GM06990 (cell line): ENCODE results near the gene ARHGAP26.

Experiments
- DNase-seq: peaks from one replicate; pipeline ENCODE4 v3.0.0-alpha.2; 2011; ENCODE audit not compliant: insufficient read length; ENCODE audit errors: extremely low read depth
- H3K27me3 ChIP-seq: replicated peaks from 2 replicates; pipeline ENCODE4 v1.6.0; 2011; ENCODE audit warnings: low read length; ENCODE audit not compliant: control insufficient read depth, insufficient read depth
- H3K36me3 ChIP-seq: 2 replicates; pipeline ENCODE4 v1.5.1; 2011; ENCODE audit warnings: low read length; ENCODE audit not compliant: control insufficient read depth, insufficient read depth
- H3K4me3 ChIP-seq: replicated peaks from 2 replicates; pipeline ENCODE4 v1.5.1; 2011; ENCODE audit warnings: low read depth, mild to moderate bottlenecking, control low read depth, low read length
- TF ChIP-seq, protein P1 (sequence below): IDR thresholded peaks from 2 replicates; pipeline ENCODE4 v1.5.1; 2011; ENCODE audit warnings: low read length, control low read depth, mild to moderate bottlenecking, inconsistent platforms; ENCODE audit not compliant: insufficient read depth, poor library complexity, severe bottlenecking

The ARHGAP26 gene

DNA sequence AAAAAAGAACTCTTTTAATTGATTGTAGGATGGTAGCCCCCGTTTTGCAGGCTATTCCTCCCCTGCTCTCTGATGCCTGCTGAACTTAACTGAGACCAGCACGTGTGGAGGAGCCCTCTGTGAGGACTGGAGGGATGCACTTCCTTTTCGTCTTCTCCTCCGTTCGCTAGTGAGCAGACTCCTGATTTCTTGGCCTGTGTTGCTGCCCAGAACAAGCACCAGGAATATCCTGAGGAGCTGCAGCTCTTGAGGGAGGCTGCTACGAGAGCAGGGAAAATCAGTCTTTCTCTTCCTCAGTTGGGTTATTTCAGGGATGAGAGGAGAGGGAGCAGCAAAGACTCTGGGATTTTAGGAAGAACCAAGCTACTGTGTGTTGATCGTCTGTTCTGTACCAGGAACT lies 74.7 kb downstream of the ARHGAP26 start:
- no peaks in the 10 kb centered on the region; the same call in 1 of the 2 replicates for H3K27me3 ChIP-seq
- TF ChIP-seq, protein P1, sequence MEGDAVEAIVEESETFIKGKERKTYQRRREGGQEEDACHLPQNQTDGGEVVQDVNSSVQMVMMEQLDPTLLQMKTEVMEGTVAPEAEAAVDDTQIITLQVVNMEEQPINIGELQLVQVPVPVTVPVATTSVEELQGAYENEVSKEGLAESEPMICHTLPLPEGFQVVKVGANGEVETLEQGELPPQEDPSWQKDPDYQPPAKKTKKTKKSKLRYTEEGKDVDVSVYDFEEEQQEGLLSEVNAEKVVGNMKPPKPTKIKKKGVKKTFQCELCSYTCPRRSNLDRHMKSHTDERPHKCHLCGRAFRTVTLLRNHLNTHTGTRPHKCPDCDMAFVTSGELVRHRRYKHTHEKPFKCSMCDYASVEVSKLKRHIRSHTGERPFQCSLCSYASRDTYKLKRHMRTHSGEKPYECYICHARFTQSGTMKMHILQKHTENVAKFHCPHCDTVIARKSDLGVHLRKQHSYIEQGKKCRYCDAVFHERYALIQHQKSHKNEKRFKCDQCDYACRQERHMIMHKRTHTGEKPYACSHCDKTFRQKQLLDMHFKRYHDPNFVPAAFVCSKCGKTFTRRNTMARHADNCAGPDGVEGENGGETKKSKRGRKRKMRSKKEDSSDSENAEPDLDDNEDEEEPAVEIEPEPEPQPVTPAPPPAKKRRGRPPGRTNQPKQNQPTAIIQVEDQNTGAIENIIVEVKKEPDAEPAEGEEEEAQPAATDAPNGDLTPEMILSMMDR, result no peak
- DNase-seq, result no peak
- H3K4me3 ChIP-seq, result no peak overlapping the region
- H3K36me3 ChIP-seq, result no peaks in the 10 kb centered on the region

DNA sequence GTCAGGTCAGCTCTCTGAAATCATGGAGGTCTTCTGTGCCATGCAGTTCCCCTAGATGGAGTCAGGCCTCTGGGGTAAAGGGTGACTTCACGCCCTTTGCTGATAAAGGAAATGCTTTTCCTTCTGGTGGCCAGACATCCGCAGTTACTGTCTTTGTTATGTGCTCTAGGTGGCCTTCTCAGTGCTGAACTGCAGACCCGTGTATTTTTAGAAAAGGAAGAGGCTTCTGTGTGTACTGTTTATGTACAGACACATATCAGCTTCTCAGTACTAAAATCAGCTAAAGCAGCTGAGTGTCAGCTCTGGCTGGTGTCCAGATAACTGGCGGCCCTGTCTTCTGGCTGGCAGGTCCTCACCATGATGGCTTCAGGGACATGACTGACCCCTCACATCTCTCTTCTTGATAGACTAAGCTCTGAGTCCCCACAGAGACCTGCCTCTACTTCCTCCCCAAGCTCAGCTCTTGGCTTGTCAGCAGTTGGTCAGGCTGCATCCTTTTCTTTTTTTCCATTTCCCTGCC lies 75.3 kb downstream of the ARHGAP26 start:
- TF ChIP-seq, protein P1, result no peak
- H3K4me3 ChIP-seq, result no peak overlapping the region
- H3K27me3 ChIP-seq, result no peaks in the 10 kb centered on the region; the same call in 1 of the 2 replicates
- DNase-seq, result no peak
- no peaks in the 10 kb centered on the region for H3K36me3 ChIP-seq

DNA sequence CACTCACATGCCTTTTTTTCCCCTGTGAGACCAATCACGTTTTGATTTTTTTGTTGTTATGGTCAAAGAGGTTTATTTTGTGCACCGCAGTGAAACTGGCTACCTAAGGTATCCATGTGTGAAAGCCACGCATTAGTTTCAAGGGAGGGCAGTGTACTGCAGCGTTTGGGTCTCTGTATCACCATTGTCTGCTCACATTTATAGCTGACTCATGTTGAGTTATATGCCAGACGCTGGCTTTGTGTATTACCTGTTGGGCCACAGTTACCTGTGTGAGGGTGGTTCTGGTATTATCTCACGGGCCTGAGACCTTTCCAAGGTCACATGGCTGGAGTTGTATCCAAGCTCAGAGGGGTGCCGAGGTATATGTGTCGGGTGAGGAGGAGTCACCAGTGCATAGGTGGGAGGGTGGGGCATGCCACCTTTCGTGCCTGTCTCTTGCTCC lies 75.8 kb downstream of the ARHGAP26 start:
- H3K36me3 ChIP-seq, result no peaks in the 10 kb centered on the region
- TF ChIP-seq, protein P1, result no peak
- no peak overlapping the region for H3K4me3 ChIP-seq
- no peak for DNase-seq
- H3K27me3 ChIP-seq, result no peaks in the 10 kb centered on the region; the same call in 1 of the 2 replicates

DNA sequence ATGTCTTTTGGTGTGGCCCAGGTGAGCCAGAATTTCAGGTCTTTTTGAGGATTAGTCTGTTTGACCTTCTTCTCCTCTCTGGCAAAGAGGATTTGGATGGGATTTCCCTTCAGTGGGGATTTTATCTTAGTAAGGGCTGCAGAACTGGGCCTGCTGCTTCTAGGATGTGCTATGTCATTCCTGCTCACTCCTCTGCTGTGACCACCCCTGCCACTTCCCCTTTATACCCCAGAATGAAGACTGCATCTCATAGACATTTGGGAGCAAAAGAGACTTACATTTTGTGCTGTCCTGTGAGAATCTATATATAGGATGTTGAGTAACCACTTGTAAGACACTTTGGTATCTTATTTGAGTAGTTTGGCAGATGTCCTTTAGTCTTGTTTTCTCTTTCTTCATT lies 76.2 kb downstream of the ARHGAP26 start:
- no peak for DNase-seq
- H3K27me3 ChIP-seq, result no peaks in the 10 kb centered on the region; the same call in 1 of the 2 replicates
- H3K36me3 ChIP-seq, result no peaks in the 10 kb centered on the region
- TF ChIP-seq, protein P1, result no peak
- H3K4me3 ChIP-seq, result no peak overlapping the region

DNA sequence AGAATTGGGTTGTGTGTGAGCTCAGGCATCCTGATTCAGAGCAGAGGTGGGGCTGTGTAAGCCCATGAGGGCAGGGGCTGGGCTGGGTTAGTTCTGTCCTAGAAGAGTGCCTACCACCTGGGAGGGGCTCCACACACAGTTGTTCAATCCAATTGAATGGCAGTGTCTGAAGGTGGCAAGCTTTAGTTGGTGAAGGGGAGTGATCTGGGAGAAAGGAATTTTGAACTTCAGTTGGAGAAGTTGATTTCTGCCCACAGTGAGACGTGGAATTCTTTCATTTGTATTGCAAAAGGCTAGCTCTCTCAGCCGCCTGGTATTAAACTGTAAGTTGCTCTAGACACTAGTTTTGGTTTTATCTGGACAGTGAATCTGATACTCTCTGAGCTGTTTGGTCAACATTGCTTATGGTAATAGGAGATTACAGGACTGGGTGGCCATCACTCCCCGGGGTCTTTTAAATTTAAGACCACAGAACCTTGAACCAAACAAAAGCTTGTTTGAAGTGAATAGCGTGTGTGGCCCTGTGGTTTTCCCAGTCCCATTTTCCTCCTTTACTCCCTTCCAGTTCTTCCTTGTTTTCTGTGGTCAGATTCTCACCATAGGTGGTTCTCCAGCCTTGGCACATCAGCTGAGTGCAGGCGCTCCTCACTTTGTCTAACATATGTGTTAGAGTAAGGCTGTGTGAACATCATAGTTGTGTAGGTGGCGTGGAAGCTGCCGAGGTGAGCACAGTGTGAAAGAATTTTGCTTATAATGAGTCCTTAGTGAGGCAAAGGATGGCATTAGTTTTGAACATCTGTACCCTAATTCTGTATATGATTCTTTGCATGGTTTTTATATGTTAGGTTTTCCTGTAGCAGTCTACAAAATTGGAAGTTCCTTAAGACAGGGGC lies 78.0 kb downstream of the ARHGAP26 start:
- DNase-seq, result no peak
- H3K36me3 ChIP-seq, result no peaks in the 10 kb centered on the region
- no peaks in the 10 kb centered on the region for H3K27me3 ChIP-seq
- no peak overlapping the region for H3K4me3 ChIP-seq
- TF ChIP-seq, protein P1, result no peak
